Measurements from ENCODE around the gene RPGRIP1L.

Gene RPGRIP1L

DNA sequence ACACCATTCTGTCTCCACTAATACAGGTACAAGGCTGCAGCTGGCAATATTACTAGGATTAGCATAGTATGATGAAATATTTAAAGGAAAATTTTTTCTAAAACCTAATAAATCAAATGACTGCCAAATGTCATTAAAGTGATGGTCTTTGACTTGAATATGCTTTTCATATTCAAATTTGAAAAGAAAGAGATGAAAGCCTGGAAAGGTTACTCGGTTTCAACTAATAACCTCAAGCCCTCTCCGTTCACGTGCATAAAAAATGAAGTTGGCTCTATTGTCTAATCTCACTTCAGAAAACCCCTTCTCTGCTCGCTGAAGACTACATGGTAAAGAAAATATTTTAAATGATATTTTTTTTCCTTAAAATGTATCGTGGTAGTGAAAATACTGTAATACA, 83.2 kb downstream of the RPGRIP1L start:
- no peak overlapping the region for H3K27ac ChIP-seq
- TF ChIP-seq, protein P1, sequence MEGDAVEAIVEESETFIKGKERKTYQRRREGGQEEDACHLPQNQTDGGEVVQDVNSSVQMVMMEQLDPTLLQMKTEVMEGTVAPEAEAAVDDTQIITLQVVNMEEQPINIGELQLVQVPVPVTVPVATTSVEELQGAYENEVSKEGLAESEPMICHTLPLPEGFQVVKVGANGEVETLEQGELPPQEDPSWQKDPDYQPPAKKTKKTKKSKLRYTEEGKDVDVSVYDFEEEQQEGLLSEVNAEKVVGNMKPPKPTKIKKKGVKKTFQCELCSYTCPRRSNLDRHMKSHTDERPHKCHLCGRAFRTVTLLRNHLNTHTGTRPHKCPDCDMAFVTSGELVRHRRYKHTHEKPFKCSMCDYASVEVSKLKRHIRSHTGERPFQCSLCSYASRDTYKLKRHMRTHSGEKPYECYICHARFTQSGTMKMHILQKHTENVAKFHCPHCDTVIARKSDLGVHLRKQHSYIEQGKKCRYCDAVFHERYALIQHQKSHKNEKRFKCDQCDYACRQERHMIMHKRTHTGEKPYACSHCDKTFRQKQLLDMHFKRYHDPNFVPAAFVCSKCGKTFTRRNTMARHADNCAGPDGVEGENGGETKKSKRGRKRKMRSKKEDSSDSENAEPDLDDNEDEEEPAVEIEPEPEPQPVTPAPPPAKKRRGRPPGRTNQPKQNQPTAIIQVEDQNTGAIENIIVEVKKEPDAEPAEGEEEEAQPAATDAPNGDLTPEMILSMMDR (conservative IDR thresholded peaks at IDR 0.05) = no peak

DNA sequence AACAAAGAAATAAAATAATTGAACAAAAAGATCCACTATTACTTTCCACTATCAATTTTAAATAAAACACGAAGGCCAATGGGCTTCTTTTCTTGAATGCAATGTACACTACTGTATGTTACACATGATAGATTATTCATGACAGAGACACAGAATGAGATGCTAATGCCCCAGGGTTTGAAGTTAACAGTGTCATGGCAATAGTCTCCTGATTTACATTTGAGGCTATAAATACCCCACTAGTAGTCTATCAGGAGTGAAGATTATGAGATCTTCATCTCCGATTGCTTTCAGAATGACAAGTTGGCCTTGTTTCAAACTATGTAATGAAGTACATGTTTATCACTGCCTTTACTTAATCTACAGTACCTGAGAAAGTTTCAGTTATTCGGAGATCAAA, 84.4 kb downstream of the RPGRIP1L start:
- no peak overlapping the region for H3K27ac ChIP-seq
- TF ChIP-seq, protein P1 (conservative IDR thresholded peaks at IDR 0.05) = no peak

DNA sequence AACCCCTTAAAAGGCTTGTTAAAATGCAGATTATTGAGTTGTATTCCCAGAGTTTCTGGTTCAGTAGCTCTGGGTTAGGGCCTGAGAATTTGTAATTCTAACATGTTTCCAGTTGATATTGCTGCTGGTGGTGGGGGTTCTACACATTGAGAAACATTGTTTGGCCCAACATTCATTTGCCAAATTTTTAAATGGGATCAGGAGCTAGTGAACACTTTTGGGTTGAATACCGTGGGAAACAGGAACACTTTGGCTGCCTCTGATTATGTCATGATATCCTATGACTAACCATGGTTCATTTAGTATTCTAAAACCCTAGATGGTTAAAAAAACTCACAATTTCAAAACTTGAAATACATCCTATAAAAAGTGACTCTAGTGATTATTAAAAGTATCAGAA, 89.3 kb downstream of the RPGRIP1L start:
- H3K27ac ChIP-seq = no peak overlapping the region
- TF ChIP-seq, protein P1 (conservative IDR thresholded peaks at IDR 0.05) = no peak

DNA sequence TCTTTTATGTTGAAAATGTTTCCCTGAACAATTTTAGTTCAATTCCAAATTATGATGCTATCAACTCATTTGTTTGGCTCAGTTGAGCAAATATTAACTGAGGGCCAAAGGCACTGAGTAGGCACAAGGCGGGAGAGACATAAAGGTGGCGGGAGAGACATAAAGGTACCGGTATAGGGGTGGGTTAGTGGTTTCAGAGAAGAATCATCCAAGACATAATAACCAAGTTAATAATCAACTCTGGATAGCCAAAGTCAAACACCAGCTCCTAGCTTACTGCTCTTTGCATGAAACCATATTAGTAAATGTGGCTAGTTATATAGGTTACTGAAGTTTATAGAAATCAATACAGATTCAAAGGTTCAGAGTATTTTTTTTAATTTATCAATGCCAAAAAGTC, 91.7 kb downstream of the RPGRIP1L start:
- no peak overlapping the region for H3K27ac ChIP-seq
- TF ChIP-seq, protein P1 (conservative IDR thresholded peaks at IDR 0.05) = no peak

DNA sequence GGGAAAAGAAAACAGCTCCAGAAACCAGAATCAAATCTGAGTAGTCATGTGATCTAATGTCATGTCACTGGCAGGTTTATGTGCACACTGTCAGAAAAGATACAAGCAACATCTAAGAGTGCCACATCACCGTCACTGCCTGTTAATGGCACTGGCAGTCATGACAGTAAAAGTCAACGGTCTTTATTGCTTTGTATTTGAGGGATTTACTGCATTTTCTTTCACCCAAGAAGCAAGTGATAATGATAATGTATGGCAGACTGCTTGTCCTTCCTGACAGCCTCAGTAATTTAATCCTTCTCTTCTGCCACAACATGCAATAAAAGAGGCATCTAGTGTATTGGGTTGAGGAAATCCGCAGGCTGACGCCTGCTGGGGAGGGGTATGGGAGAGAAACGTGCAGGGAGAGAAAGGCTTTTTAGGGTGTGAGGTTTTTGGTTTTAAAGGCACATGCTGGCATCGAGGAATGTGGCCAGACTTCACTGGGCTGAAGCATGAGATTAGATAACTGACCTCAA, 92.4 kb downstream of the RPGRIP1L start:
- TF ChIP-seq, protein P1 (conservative IDR thresholded peaks at IDR 0.05) = no peak
- H3K27ac ChIP-seq = no peak overlapping the region

DNA sequence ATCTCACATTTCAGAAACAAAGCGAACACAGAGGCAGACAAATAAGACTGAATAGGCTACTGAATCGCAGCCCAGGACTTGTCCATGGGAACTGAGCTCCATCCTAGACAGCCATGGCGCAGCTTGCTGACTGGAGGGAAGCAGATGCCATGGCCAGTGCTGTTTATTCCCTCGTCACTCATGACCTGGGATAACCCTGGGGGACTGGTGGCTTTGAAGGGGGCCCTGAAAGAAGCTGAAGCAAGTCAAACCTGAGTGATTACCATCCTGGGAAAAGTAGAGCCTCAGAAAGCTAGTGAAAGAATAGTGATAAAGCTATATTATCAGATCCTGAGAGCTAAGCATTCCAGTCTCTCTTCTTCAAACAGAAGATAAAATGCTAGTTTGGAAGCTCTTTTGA, 94.1 kb downstream of the RPGRIP1L start:
- TF ChIP-seq, protein P1 (conservative IDR thresholded peaks at IDR 0.05) = no peak
- H3K27ac ChIP-seq = no peak overlapping the region

DNA sequence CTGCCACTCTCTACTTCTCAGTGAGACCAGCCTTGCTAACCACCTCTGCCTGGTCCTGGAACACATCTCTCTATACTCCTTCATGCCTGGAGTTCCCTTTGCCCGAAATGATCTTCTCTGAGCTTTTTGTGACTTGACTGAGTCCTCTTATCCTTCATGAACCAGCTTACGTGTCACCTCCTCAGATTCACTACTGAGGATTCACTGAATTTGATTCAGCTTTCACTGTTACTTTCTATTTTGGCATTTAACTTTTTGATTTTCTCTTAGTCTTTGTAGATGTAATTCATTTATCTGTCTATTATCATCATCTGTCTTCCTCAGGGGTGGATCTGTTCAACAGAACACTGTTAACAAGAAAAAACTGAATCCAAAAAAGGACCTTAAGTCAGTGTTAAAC, 95.6 kb downstream of the RPGRIP1L start:
- H3K27ac ChIP-seq = no peak overlapping the region
- TF ChIP-seq, protein P1 (conservative IDR thresholded peaks at IDR 0.05) = no peak

All from VCaP (cell line).